ENCODE measurements around the gene GNAS-AS1. TPM values are rescaled to one million over a fixed set of nuclear protein-coding genes. Genes with fewer than 3 reads are reported as not detected.

The GNAS-AS1 gene
- total RNA-seq, 1 donor from 2014 or later: 0.25 TPM

DNA sequence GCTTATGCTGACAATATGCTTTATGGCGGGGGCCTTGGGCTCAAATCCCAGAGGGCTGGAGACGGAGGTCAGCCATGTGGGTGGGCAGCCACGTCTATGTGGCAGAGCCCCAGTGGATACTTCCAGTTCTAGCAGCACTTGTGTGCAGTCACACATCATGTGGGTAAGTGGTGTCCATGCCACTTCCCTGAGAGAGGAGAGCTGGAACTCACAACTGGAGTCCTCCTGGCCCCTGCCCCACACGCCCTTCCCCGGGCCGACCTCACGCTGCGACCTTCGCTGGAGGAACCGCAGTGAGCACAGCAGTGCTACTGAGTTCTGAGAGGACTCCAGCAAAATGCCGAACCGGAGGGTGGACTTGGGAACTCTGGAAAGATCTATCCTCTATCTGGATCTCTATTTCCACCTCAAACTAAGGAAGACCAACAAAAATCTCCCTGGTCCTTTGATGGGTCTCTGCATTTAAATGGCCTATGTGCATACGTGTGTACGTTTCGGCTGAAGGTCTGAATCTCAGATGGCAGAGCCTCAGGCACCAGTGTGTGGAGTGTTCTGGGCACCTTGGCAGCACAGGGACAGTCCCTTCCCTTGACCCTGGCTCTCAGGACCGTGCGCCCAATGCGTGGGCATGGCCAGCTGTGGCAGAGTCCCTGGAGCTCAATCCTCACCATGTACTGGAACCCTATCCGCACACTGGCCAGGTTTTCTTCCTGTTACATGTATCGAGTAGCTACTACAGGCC lies 55.4 kb downstream of the GNAS-AS1 start:
- TF ChIP-seq, protein P1, sequence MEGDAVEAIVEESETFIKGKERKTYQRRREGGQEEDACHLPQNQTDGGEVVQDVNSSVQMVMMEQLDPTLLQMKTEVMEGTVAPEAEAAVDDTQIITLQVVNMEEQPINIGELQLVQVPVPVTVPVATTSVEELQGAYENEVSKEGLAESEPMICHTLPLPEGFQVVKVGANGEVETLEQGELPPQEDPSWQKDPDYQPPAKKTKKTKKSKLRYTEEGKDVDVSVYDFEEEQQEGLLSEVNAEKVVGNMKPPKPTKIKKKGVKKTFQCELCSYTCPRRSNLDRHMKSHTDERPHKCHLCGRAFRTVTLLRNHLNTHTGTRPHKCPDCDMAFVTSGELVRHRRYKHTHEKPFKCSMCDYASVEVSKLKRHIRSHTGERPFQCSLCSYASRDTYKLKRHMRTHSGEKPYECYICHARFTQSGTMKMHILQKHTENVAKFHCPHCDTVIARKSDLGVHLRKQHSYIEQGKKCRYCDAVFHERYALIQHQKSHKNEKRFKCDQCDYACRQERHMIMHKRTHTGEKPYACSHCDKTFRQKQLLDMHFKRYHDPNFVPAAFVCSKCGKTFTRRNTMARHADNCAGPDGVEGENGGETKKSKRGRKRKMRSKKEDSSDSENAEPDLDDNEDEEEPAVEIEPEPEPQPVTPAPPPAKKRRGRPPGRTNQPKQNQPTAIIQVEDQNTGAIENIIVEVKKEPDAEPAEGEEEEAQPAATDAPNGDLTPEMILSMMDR (IDR thresholded peaks at IDR 0.05; ENCODE audit: borderline replicate concordance): no peak
- Histone ChIP-seq H3K4me1 (no peaks in the 10 kb centered on the region), H3K27ac (replicated peaks) (no peak overlapping the region), H3K36me3 (no peaks in the 10 kb centered on the region), H3K9me3 (replicated peaks) (no peaks in the 10 kb centered on the region), H3K4me3 (no peak overlapping the region), H3K27me3 (ENCODE audit: low read depth) (peaks cover 93% of the 10 kb centered on the region)
- intact Hi-C loops (cut with micrococcal nuclease): no loop called here
- DNase-seq: no peak

DNA sequence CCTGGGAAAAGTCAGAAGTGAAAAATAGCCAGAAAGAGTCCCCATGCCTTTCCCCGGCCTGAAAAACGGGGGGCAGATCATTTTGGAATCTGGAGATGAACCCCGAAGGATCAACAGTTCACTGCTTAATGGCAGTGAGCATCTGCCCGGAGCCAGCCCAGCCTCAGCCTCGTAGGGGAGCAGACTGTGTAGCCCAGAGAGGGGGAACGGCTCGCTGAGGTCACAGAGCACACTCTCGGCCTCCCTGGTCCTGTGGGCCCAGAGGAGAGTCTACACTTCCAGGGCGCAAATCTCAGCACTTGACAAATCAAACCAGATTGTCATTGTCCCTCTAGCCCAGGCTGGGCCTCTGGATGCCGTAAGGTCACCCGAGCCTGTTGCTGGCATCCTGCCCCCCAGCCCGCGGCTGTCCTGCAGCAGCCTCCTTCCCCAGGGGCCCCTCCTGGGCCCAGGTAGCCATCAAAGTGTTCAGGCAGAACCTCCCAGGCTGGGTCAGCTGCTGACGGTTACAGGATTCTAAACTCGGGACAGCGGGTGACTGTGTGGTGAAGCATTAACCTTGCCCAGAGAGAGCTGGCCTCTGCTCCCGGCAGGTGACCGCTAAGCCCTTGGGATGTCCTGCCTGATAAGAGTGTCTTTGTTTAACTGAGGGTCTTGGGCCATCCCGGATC lies 56.1 kb downstream of the GNAS-AS1 start:
- DNase-seq: no peak
- TF ChIP-seq, protein P1 (IDR thresholded peaks at IDR 0.05; ENCODE audit: borderline replicate concordance): no peak
- Histone ChIP-seq H3K27me3 (ENCODE audit: low read depth) (peaks cover 93% of the 10 kb centered on the region), H3K27ac (replicated peaks) (no peak overlapping the region), H3K36me3 (no peaks in the 10 kb centered on the region), H3K4me1 (no peaks in the 10 kb centered on the region), H3K9me3 (replicated peaks) (no peaks in the 10 kb centered on the region), H3K4me3 (no peak overlapping the region)
- intact Hi-C loops (cut with micrococcal nuclease): no loop called here

DNA sequence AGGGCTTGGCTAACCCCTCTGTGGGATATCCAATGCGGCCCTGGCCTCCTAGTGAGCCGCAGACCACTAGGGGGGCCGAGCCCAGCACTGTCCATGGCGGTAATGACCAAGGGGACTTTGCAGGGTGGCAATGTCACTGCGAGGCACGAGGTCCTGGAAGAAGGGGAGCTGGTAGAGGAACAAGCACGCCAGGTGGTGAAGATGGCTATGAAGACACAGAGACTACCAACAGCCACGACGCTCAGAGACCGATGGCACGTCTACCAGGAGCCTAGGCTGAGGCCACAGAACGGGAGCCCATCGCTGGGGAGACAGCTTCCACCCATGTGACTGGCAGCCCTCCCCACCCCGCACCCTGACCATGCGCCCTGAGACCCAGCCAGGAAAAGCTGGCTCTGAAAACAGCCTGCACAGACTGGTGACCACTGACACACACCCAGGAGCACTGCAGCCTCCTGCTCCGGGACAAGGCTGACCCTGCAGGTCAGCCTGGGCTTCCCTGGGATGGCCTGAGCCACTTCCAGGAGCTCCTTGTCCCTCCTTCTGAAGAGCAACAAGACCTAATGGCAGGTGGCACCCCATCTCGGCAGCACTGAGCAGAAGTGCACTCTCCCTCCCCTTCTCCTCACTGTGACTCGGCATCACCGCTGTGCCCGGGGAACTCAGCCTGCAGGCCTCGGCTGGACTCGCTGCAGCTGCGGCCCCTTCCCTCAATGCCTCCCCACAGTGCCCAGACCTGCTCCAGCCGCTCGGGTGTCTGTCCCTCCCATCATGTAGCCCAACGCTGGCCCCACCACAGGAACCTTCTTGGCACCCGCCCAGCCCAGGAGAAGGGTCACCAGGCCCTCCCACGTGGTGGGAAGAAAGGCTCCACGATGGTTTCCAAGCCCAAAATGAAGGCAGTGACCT lies 56.9 kb downstream of the GNAS-AS1 start:
- Histone ChIP-seq H3K27me3 (ENCODE audit: low read depth) (peaks cover 94% of the 10 kb centered on the region), H3K27ac (replicated peaks) (no peak overlapping the region), H3K4me1 (no peaks in the 10 kb centered on the region), H3K36me3 (no peaks in the 10 kb centered on the region), H3K4me3 (no peak overlapping the region), H3K9me3 (replicated peaks) (no peaks in the 10 kb centered on the region)
- intact Hi-C loops (cut with micrococcal nuclease): no loop called here
- TF ChIP-seq, protein P1 (IDR thresholded peaks at IDR 0.05; ENCODE audit: borderline replicate concordance): no peak
- no peak for DNase-seq

DNA sequence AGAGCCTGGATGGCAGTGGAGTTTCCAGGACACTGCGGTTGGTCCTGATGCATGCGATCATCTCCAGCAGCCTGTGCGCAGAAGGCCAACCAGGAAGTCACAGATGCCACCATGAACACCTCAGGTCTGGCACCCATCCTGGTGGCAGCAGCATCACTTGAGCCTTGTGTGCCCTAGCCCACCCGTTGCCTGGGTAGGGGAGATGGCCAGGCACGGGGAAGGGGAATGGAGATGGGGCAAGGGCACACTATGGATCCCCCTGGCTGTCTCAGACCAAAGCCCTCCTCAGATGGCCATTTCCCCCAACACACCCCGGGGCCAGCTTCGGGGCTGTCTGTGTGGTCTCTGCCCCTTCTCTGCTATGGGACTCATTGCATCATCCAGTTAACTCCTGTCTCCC lies 58.3 kb downstream of the GNAS-AS1 start:
- TF ChIP-seq, protein P1 (IDR thresholded peaks at IDR 0.05; ENCODE audit: borderline replicate concordance): no peak
- no peaks in the 10 kb centered on the region for H3K9me3 ChIP-seq (replicated peaks)
- no peak overlapping the region for H3K4me3 ChIP-seq
- DNase-seq: no peak
- peaks cover 99% of the 10 kb centered on the region for H3K27me3 ChIP-seq (ENCODE audit: low read depth)
- H3K27ac ChIP-seq (replicated peaks): no peak overlapping the region
- no peaks in the 10 kb centered on the region for H3K4me1 ChIP-seq
- intact Hi-C loops (cut with micrococcal nuclease): no loop called here
- no peaks in the 10 kb centered on the region for H3K36me3 ChIP-seq

DNA sequence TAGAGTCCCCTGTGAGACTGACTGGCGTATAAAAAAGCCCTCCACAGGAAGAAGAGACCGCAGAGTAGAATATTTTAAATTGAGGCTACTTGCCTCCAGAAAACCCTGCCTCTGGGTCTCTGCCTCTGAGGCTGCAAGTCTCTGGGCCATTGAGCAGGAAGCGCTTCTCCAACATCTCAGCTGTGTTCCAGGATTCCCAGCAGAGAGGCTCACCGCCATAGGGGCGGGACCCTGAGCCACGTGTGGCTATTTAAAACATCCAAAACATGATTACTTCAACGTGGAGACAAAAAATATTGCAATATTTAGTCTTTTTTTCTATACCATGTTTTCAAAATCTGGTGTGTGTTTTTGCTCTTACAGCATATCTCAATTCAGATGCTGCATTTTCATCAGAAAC lies 59.4 kb downstream of the GNAS-AS1 start:
- DNase-seq: no peak
- Histone ChIP-seq H3K9me3 (replicated peaks) (no peaks in the 10 kb centered on the region), H3K4me3 (no peak overlapping the region), H3K4me1 (no peaks in the 10 kb centered on the region), H3K27ac (replicated peaks) (no peak overlapping the region), H3K27me3 (ENCODE audit: low read depth) (peaks cover 96% of the 10 kb centered on the region), H3K36me3 (no peaks in the 10 kb centered on the region)
- TF ChIP-seq, protein P1 (IDR thresholded peaks at IDR 0.05; ENCODE audit: borderline replicate concordance): no peak
- intact Hi-C loops (cut with micrococcal nuclease): no loop called here

Measured in left ventricle myocardium inferior (tissue), 1 donor.